Measurements from ENCODE around the gene ZPR1.

DNA sequence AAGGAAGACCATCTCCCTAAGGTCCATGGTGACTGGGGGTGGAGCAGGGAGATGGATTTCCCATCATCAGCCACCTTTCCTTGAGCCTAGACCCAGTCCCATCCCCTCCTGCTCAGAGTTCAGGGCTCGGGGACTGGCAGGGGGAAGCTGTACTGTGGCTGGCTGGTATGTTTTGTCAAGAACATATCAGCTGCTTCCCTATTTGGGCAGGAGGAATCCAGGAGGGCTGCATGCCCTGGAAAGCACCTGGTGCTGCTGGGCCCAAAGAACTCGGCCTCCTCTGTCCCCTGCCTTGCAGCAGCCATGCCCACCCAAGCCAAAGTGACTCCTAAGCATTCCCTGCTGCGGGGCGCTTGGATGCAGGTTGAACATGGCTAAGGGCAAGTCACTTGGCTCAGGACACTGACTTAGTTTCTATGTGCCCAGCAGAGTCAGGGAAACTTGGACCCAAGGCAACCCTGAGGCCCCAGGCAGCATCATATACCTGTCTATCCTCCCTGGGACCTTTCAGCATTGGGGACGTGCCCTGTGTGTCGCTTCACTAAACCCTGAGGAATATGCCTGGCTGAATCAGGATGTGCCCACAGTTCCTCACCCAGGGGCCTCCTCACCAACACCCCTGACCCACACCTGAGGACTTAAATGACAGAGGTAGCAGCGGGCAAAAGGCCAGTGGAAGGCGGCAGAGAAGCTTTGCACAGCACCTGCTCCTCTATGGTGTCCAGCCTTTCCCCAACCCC is 58.2 kb downstream of the ZPR1 start:
- TF ChIP-seq, protein P1, sequence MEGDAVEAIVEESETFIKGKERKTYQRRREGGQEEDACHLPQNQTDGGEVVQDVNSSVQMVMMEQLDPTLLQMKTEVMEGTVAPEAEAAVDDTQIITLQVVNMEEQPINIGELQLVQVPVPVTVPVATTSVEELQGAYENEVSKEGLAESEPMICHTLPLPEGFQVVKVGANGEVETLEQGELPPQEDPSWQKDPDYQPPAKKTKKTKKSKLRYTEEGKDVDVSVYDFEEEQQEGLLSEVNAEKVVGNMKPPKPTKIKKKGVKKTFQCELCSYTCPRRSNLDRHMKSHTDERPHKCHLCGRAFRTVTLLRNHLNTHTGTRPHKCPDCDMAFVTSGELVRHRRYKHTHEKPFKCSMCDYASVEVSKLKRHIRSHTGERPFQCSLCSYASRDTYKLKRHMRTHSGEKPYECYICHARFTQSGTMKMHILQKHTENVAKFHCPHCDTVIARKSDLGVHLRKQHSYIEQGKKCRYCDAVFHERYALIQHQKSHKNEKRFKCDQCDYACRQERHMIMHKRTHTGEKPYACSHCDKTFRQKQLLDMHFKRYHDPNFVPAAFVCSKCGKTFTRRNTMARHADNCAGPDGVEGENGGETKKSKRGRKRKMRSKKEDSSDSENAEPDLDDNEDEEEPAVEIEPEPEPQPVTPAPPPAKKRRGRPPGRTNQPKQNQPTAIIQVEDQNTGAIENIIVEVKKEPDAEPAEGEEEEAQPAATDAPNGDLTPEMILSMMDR (conservative IDR thresholded peaks at IDR 0.05; ENCODE audit: low read depth, low read length): no peak
- TF ChIP-seq, protein P2, sequence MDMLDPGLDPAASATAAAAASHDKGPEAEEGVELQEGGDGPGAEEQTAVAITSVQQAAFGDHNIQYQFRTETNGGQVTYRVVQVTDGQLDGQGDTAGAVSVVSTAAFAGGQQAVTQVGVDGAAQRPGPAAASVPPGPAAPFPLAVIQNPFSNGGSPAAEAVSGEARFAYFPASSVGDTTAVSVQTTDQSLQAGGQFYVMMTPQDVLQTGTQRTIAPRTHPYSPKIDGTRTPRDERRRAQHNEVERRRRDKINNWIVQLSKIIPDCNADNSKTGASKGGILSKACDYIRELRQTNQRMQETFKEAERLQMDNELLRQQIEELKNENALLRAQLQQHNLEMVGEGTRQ (IDR thresholded peaks at IDR 0.05; ENCODE audit: low read depth, low read length): no peak
- no peak for TF ChIP-seq POLR2A (IDR thresholded peaks at IDR 0.05; ENCODE audit: low read depth, low read length)
- TF ChIP-seq MAZ (IDR thresholded peaks at IDR 0.05; ENCODE audit: borderline replicate concordance, low read depth, low read length): no peak
- TF ChIP-seq MXI1 (IDR thresholded peaks at IDR 0.05; ENCODE audit: borderline replicate concordance, low read depth, low read length): no peak
- no peak for TF ChIP-seq SMC3 (IDR thresholded peaks at IDR 0.05; ENCODE audit: low read depth, low read length)
